HG03558 (cell line): ENCODE data around the gene INPP4B.

Experiments
- ATAC-seq: cut with Tn5 transposase; IDR thresholded peaks from one replicate; pipeline ENCODE4 v1.9.1; 2021; ENCODE audit warnings: moderate number of reproducible peaks; ENCODE audit not compliant: unreplicated experiment; ENCODE audit errors: extremely low read depth

Gene INPP4B

GRCh38 chr4:142743121-142743825 lies 102.8 kb downstream of the INPP4B start:
- ATAC-seq: no peak

- ATAC-seq: no peak
These were observed 104.1 kb downstream of the INPP4B start for GRCh38 chr4:142741995-142742394.

GRCh38 chr4:142728233-142728632 lies 117.9 kb downstream of the INPP4B start:
- no peak for ATAC-seq

GRCh38 chr4:142727149-142727548 lies 119.0 kb downstream of the INPP4B start:
- ATAC-seq: no peak

GRCh38 chr4:142725886-142726285 lies 120.2 kb downstream of the INPP4B start:
- no peak for ATAC-seq

GRCh38 chr4:142721187-142721586 lies 124.9 kb downstream of the INPP4B start:
- no peak for ATAC-seq

GRCh38 chr4:142719854-142720541 lies 126.1 kb downstream of the INPP4B start:
- no peak for ATAC-seq

- ATAC-seq: no peak
These were observed 127.1 kb downstream of the INPP4B start for GRCh38 chr4:142718981-142719380.

GRCh38 chr4:142715727-142716126 lies 130.4 kb downstream of the INPP4B start:
- no peak for ATAC-seq

- no peak for ATAC-seq
These were observed 132.6 kb downstream of the INPP4B start for GRCh38 chr4:142713282-142714030.

GRCh38 chr4:142708231-142708630 lies 137.9 kb downstream of the INPP4B start:
- no peak for ATAC-seq

- ATAC-seq: no peak
These were observed 138.7 kb downstream of the INPP4B start for GRCh38 chr4:142707401-142707800.

- ATAC-seq: no peak
These were observed 139.7 kb downstream of the INPP4B start for GRCh38 chr4:142706381-142706780.

GRCh38 chr4:142705820-142706219 lies 140.3 kb downstream of the INPP4B start:
- no peak for ATAC-seq

GRCh38 chr4:142703694-142704309 lies 142.3 kb downstream of the INPP4B start:
- no peak for ATAC-seq

GRCh38 chr4:142701017-142701416 lies 145.1 kb downstream of the INPP4B start:
- no peak for ATAC-seq

- no peak for ATAC-seq
These were observed 145.6 kb downstream of the INPP4B start for GRCh38 chr4:142700531-142700930.

GRCh38 chr4:142698552-142698951 lies 147.5 kb downstream of the INPP4B start:
- ATAC-seq: no peak

GRCh38 chr4:142697928-142698327 lies 148.2 kb downstream of the INPP4B start:
- ATAC-seq: no peak

- ATAC-seq: no peak
These were observed 148.8 kb downstream of the INPP4B start for GRCh38 chr4:142697320-142697719.
